OCI-LY1 (cell line): Measurements from ENCODE around the gene SLC17A9.

Experiments used
- CTCF ChIP-seq: fragments of 200-600 bp; sonication (generic), shearing (Covaris generic); IDR thresholded peaks from 2 replicates; pipeline ENCODE4 v1.5.1; 2017; ENCODE audit warnings: mild to moderate bottlenecking, antibody characterized with exemption, low read length, moderate library complexity, mixed read lengths
- EZH2 ChIP-seq: fragments of 200-600 bp; sonication (generic), shearing (Covaris generic); IDR thresholded peaks from 2 replicates; pipeline ENCODE4 v1.8.0; 2017; ENCODE audit warnings: borderline replicate concordance, mixed run types, mild to moderate bottlenecking, antibody characterized with exemption, low read length, moderate library complexity, mixed read lengths

GRCh38 chr20:62961310-62961783 lies 8.8 kb downstream of the SLC17A9 start:
- TF ChIP-seq CTCF: no peak
- TF ChIP-seq EZH2: no peak
